ENCODE data around the gene TIRAP. TPM values are rescaled to one million over a fixed set of nuclear protein-coding genes. Genes with fewer than 3 reads are reported as not detected.
A peak's percentile ranks its signal among the peaks of the same experiment; 100 is the strongest.

The TIRAP gene
- polyA plus RNA-seq, 1 of the 3 experiments (the other 2 are of a cell fraction), result 5.5 TPM

DNA sequence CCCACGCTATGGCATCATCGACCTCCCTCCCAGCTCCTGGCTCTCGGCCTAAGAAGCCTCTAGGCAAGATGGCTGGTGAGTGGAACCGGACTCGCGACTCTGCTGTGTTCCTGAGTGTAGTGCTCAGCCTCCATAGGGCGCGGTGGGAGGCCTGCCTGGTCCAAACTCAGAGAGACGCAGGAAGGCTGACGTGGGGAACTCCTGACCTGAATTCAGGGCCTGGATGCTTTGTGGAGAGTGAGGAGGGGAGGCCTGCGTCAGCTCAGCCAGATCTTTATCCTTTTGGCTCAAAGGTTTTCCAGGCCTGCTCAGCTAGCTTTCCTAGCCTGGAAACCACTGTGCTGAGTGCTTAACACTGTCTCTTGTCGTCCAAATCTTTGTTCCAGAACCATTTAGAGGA lies 8.0 kb downstream of the TIRAP start:
- no peaks in the 10 kb centered on the region for H4K20me1 ChIP-seq (ENCODE audit: insufficient read depth)
- H3K9me2 ChIP-seq, result no peaks in the 10 kb centered on the region
- H3K27me3 ChIP-seq (ENCODE audit: insufficient read depth), result no peaks in the 10 kb centered on the region
- H3K9me3 ChIP-seq, result no peaks in the 10 kb centered on the region
- peak overlapping the region in 1 of 2 experiments; percentile 92; a peak in 2 of 4 replicates for H3K27ac ChIP-seq (ENCODE audit: low read depth in 2 of 2, low read length in 1 of 2)
- H3K4me1 ChIP-seq (ENCODE audit: control insufficient read depth in 1 of 2, insufficient read depth in 2 of 2, low read depth in 1 of 2, low read length in 1 of 2), result peaks cover 0 to 29% of the 10 kb centered on the region in 2 experiments; a peak in 1 of 4 replicates
- no peak overlapping the region for H3K9ac ChIP-seq
- peaks cover 16% of the 10 kb centered on the region for H3K79me2 ChIP-seq (ENCODE audit: insufficient read depth)
- H3K4me2 ChIP-seq, result no peak overlapping the region
- peaks cover 4% of the 10 kb centered on the region for H3F3A ChIP-seq (replicated peaks; ENCODE audit: insufficient read depth)
- TF ChIP-seq GATA2 (CRISPR knock-in tag; IDR thresholded peaks at IDR 0.05) (peak; percentile 83), RXRA (IDR thresholded peaks at IDR 0.05; ENCODE audit: borderline replicate concordance, low read depth) (no peak)
- no peak overlapping the region for H3K4me3 ChIP-seq (ENCODE audit: low read depth in 2 of 2, low read length in 1 of 2)
- CTCF ChIA-PET, result interaction anchor here (0.8 to 1.0 kb wide), 3 partner anchors 10 to 20 kb away, joined by 3 to 6 read pairs (median 3); no protein-coding TSS in a partner anchor
- 56% methylated on average over 4 of the region's 12 CpGs for WGBS (ENCODE audit: low lambda C conversion rate)
- POLR2A ChIA-PET, result interaction anchor here (0.9 to 2.0 kb wide), 6 partner anchors 9 to 233 kb away, joined by 3 to 11 read pairs (median 5); partner anchors contain the start of genes DCPS, FOXRED1, SRPRA and TIRAP
- H2AFZ ChIP-seq (ENCODE audit: low read depth), result no peak overlapping the region
- peak; percentile 69 for DNase-seq
- peaks cover 22 to 42% of the 10 kb centered on the region in 2 experiments for H3K36me3 ChIP-seq (replicated peaks in 1 of 2; ENCODE audit: control insufficient read depth in 1 of 2, insufficient read depth in 2 of 2, low read length in 1 of 2)

DNA sequence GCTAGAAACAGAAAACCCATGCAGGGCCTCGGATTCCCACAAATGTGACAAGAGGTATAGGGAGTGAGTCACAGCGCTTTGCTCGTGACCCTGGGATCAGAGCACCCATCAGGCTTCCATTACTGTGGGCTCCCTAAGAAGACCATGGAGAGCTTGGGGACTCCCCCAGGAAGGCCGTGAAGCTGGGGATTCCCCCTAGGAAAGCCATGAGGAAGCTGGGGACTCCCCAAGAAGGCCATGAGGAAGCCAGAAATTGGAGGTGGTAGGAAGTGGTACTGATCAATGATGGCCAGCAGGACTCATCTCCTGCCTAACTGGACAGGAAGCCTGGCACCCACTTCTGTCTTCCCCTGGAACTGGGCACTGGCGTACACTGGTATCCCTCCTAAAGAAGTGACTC lies 10.8 kb downstream of the TIRAP start:
- H3K79me2 ChIP-seq (ENCODE audit: insufficient read depth), result peaks cover 8% of the 10 kb centered on the region; the same call in 1 of the 2 replicates
- H3K4me3 ChIP-seq (ENCODE audit: low read depth in 2 of 2, low read length in 1 of 2), result no peak overlapping the region
- no peak for DNase-seq
- H4K20me1 ChIP-seq (ENCODE audit: insufficient read depth), result no peaks in the 10 kb centered on the region
- ChIA-PET POLR2A (interaction anchor here (1.1 kb wide), 1 partner anchor 11 kb away, joined by 4 read pairs; no protein-coding TSS in a partner anchor), CTCF (interaction anchor here (0.8 kb wide), 1 partner anchor 8 kb away, joined by 3 read pairs; no protein-coding TSS in a partner anchor)
- H3K36me3 ChIP-seq (replicated peaks in 1 of 2; ENCODE audit: control insufficient read depth in 1 of 2, insufficient read depth in 2 of 2, low read length in 1 of 2), result peaks cover 20 to 45% of the 10 kb centered on the region in 2 experiments
- no peaks in the 10 kb centered on the region for H3K9me2 ChIP-seq
- no peaks in the 10 kb centered on the region for H3K27me3 ChIP-seq (ENCODE audit: insufficient read depth)
- no peak overlapping the region; a peak in 1 of 4 replicates for H3K27ac ChIP-seq (ENCODE audit: low read depth in 2 of 2, low read length in 1 of 2)
- no peak overlapping the region for H3K9ac ChIP-seq
- H3K9me3 ChIP-seq, result no peaks in the 10 kb centered on the region
- 98% methylated on average over 5 of the region's 5 CpGs for WGBS (ENCODE audit: low lambda C conversion rate)
- H2AFZ ChIP-seq (ENCODE audit: low read depth), result no peak overlapping the region
- H3K4me1 ChIP-seq (ENCODE audit: control insufficient read depth in 1 of 2, insufficient read depth in 2 of 2, low read depth in 1 of 2, low read length in 1 of 2), result peaks cover 0 to 29% of the 10 kb centered on the region in 2 experiments; a peak in 1 of 4 replicates
- no peak overlapping the region for H3K4me2 ChIP-seq
- no peak for TF ChIP-seq NRF1 (IDR thresholded peaks at IDR 0.05; ENCODE audit: low read depth, low read length)
- TF ChIP-seq TAF1 (IDR thresholded peaks at IDR 0.05; ENCODE audit: borderline replicate concordance, low read depth, low read length), result no peak
- TF ChIP-seq, protein P1, sequence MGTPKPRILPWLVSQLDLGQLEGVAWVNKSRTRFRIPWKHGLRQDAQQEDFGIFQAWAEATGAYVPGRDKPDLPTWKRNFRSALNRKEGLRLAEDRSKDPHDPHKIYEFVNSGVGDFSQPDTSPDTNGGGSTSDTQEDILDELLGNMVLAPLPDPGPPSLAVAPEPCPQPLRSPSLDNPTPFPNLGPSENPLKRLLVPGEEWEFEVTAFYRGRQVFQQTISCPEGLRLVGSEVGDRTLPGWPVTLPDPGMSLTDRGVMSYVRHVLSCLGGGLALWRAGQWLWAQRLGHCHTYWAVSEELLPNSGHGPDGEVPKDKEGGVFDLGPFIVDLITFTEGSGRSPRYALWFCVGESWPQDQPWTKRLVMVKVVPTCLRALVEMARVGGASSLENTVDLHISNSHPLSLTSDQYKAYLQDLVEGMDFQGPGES (IDR thresholded peaks at IDR 0.05; ENCODE audit: low read depth, low read length), result no peak
- TF ChIP-seq ELF1 (IDR thresholded peaks at IDR 0.05), result no peak
- no peak for TF ChIP-seq FOXM1 (IDR thresholded peaks at IDR 0.05; ENCODE audit: low read depth)
- no peak for TF ChIP-seq POLR2AphosphoS5 (IDR thresholded peaks at IDR 0.05; ENCODE audit: low read depth, low read length)
- TF ChIP-seq MEF2A (IDR thresholded peaks at IDR 0.05; ENCODE audit: borderline replicate concordance, low read depth), result no peak
- peaks cover 11% of the 10 kb centered on the region for H3F3A ChIP-seq (replicated peaks; ENCODE audit: insufficient read depth)

- Histone ChIP-seq H3K4me3 (ENCODE audit: low read depth in 2 of 2, low read length in 1 of 2) (no peak overlapping the region), H3K36me3 (replicated peaks in 1 of 2; ENCODE audit: control insufficient read depth in 1 of 2, insufficient read depth in 2 of 2, low read length in 1 of 2) (peaks cover 21 to 24% of the 10 kb centered on the region in 2 experiments), H3K27ac (ENCODE audit: low read depth in 2 of 2, low read length in 1 of 2) (no peak overlapping the region), H3K9me2 (no peaks in the 10 kb centered on the region), H3K9me3 (no peaks in the 10 kb centered on the region), H3K9ac (no peak overlapping the region), H2AFZ (ENCODE audit: low read depth) (no peak overlapping the region), H3K27me3 (ENCODE audit: insufficient read depth) (no peaks in the 10 kb centered on the region), H3K4me1 (ENCODE audit: control insufficient read depth in 1 of 2, insufficient read depth in 2 of 2, low read depth in 1 of 2, low read length in 1 of 2) (peaks cover 0 to 8% of the 10 kb centered on the region in 2 experiments; a peak in 1 of 4 replicates), H3F3A (replicated peaks; ENCODE audit: insufficient read depth) (peaks cover 7% of the 10 kb centered on the region), H3K79me2 (ENCODE audit: insufficient read depth) (peaks cover 12% of the 10 kb centered on the region; the same call in 1 of the 2 replicates), H4K20me1 (ENCODE audit: insufficient read depth) (no peaks in the 10 kb centered on the region), H3K4me2 (no peak overlapping the region)
- DNase-seq, result no peak
- WGBS (ENCODE audit: low lambda C conversion rate), result 76% methylated on average over 2 of the region's 2 CpGs
- ChIA-PET CTCF (no interaction called here), POLR2A (no interaction called here)
- TF ChIP-seq RCOR1 (IDR thresholded peaks at IDR 0.05; ENCODE audit: low read length) (no peak), CTCF (IDR thresholded peaks at IDR 0.05) (no peak), RXRA (IDR thresholded peaks at IDR 0.05; ENCODE audit: borderline replicate concordance, low read depth) (no peak), POLR2AphosphoS5 (IDR thresholded peaks at IDR 0.05; ENCODE audit: low read depth, low read length) (no peak), MEF2A (IDR thresholded peaks at IDR 0.05; ENCODE audit: borderline replicate concordance, low read depth) (no peak), JUND (IDR thresholded peaks at IDR 0.05) (no peak), GABPA (IDR thresholded peaks at IDR 0.05; ENCODE audit: low read depth) (no peak), EZH2phosphoT487 (IDR thresholded peaks at IDR 0.05; ENCODE audit: borderline replicate concordance, low read depth) (no peak), MAX (IDR thresholded peaks at IDR 0.05; ENCODE audit: low read depth) (no peak), NRF1 (IDR thresholded peaks at IDR 0.05; ENCODE audit: low read depth, low read length) (no peak)
- TF ChIP-seq, protein P2, sequence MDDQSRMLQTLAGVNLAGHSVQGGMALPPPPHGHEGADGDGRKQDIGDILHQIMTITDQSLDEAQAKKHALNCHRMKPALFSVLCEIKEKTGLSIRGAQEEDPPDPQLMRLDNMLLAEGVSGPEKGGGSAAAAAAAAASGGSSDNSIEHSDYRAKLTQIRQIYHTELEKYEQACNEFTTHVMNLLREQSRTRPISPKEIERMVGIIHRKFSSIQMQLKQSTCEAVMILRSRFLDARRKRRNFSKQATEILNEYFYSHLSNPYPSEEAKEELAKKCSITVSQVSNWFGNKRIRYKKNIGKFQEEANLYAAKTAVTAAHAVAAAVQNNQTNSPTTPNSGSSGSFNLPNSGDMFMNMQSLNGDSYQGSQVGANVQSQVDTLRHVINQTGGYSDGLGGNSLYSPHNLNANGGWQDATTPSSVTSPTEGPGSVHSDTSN (IDR thresholded peaks at IDR 0.05), result no peak
- TF ChIP-seq, protein P3, sequence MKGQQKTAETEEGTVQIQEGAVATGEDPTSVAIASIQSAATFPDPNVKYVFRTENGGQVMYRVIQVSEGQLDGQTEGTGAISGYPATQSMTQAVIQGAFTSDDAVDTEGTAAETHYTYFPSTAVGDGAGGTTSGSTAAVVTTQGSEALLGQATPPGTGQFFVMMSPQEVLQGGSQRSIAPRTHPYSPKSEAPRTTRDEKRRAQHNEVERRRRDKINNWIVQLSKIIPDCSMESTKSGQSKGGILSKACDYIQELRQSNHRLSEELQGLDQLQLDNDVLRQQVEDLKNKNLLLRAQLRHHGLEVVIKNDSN (IDR thresholded peaks at IDR 0.05; ENCODE audit: borderline replicate concordance, low read depth), result no peak
Observed at GRCh38 chr11:126297004-126297403, 14.1 kb downstream of the TIRAP start.
